HG03159 (cell line): ENCODE results near the gene PSMD6.

ENCODE experiments used
- ATAC-seq: cut with Tn5 transposase; IDR thresholded peaks from one replicate; pipeline ENCODE4 v1.9.1; 2021; ENCODE audit warnings: mild to moderate bottlenecking, moderate library complexity; ENCODE audit not compliant: unreplicated experiment

Gene PSMD6

GRCh38 chr3:64046996-64047594 is 23.8 kb upstream of the PSMD6 start:
- ATAC-seq = no peak

GRCh38 chr3:64046592-64046991 is 23.3 kb upstream of the PSMD6 start:
- ATAC-seq = no peak

GRCh38 chr3:64042952-64043351 is 19.7 kb upstream of the PSMD6 start:
- no peak for ATAC-seq

GRCh38 chr3:64039981-64040733 is 16.9 kb upstream of the PSMD6 start:
- no peak for ATAC-seq

- ATAC-seq = no peak
Measured at GRCh38 chr3:64039332-64039731, 16.0 kb upstream of the PSMD6 start.

GRCh38 chr3:64038253-64038767 is 15.0 kb upstream of the PSMD6 start:
- ATAC-seq = no peak

- ATAC-seq = no peak
Measured at GRCh38 chr3:64037084-64037483, 13.8 kb upstream of the PSMD6 start.

GRCh38 chr3:64033069-64033468 is 9.8 kb upstream of the PSMD6 start:
- ATAC-seq = no peak

- no peak for ATAC-seq
Measured at GRCh38 chr3:64031540-64032508, 8.5 kb upstream of the PSMD6 start.

GRCh38 chr3:64030741-64031140 is 7.4 kb upstream of the PSMD6 start:
- ATAC-seq = peak; percentile 88

- ATAC-seq = no peak
Measured at GRCh38 chr3:64029287-64029686, 6.0 kb upstream of the PSMD6 start.

GRCh38 chr3:64028754-64029153 is 5.5 kb upstream of the PSMD6 start:
- ATAC-seq = no peak

- no peak for ATAC-seq
Measured at GRCh38 chr3:64027658-64028057, 4.4 kb upstream of the PSMD6 start.

- no peak for ATAC-seq
Measured at GRCh38 chr3:64026346-64026745, 3.1 kb upstream of the PSMD6 start.

- no peak for ATAC-seq
Measured at GRCh38 chr3:64023861-64024223, 548 bp upstream of the PSMD6 start.

GRCh38 chr3:64022451-64023186 is 675 bp downstream of the PSMD6 start:
- no peak for ATAC-seq

- no peak for ATAC-seq
Measured at GRCh38 chr3:64021922-64022321, 1.4 kb downstream of the PSMD6 start.

- no peak for ATAC-seq
Measured at GRCh38 chr3:64019879-64020278, 3.4 kb downstream of the PSMD6 start.

- ATAC-seq = no peak
Measured at GRCh38 chr3:64019271-64019670, 4.0 kb downstream of the PSMD6 start.

GRCh38 chr3:64016941-64017620 is 6.2 kb downstream of the PSMD6 start:
- no peak for ATAC-seq
